ENCODE measurements around the gene BCL2.

DNA sequence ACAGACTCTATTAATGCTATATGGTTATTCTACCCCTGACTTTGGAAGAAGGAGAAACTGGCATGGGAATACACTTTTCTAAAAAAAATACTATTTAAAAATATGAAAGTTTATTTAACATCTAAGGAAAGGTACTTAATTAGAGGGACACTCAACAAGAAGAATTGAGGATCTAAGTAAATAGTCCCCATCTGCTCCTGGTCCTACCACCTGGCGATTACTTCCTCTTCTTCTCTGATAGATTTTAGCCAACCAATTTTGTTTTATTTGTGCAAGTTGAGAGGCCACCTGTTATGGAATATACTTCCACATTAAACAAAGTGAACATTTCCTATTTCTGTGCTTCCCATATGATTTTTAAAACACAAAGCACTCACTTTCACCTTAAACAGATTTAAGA lies 111.7 kb downstream of the BCL2 start:
- TF ChIP-seq CTCF (IDR thresholded peaks at IDR 0.05) (no peak), POLR2A (IDR thresholded peaks at IDR 0.05) (no peak)
